Subcutaneous adipose tissue (tissue), 4 donors: ENCODE measurements around the gene HOXA6. TPM values are rescaled to one million over a fixed set of nuclear protein-coding genes. Genes with fewer than 3 reads are reported as not detected.

ENCODE experiments used
- total RNA-seq, 4 donors: library from RNA; depleted of rRNA; stranded (reverse); fragments of >200 nt; gene quantifications; one replicate each; pipeline ENCODE4 v1.1.0, GENCODE V29; 2016
- TF ChIP-seq, protein P1 (sequence below): fragments of 450-650 bp; IDR thresholded peaks from one replicate; pipeline ENCODE4 v1.5.1; 2016; ENCODE audit warnings: low read depth, mild to moderate bottlenecking, control low read depth, antibody characterized with exemption, moderate library complexity

The HOXA6 gene
- total RNA-seq, 4 donors from 2014 or later, result 1.3 to 5.3 (median 2.8) TPM

DNA sequence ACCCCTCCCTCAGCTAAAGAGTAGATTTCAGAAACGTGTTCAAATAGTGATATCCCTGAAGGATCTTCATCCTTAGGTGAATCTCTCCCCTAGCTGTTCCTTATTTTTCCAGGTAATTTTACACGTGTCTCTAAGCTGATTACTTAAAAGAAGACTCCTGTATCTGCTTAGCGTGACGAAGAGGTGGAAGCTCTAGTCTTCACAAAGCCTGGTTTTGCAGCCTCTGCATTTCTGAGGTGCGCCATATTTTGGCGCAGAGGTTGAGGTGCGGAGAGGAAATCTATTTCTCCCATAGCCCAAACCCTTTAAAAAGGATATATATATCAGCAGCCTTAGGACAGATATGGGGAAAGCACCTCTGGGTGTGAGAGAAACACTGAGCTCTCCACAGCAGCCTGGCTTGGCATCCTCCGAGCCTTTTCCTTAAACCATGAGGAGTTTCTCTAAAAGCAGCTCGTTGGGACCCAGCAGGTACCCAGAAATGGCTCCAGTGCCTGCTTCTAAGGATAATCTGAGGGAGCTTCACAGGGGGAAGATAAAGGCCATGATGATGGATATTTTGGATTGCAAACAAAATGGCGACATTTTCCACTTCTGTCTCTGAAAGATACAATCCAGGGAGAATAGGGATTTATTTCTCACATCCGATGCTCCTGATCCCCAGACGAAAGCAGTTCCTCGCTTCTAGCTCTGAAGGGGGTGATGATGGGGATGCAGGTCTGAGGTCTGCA lies 42.1 kb downstream of the HOXA6 start:
- TF ChIP-seq, protein P1, sequence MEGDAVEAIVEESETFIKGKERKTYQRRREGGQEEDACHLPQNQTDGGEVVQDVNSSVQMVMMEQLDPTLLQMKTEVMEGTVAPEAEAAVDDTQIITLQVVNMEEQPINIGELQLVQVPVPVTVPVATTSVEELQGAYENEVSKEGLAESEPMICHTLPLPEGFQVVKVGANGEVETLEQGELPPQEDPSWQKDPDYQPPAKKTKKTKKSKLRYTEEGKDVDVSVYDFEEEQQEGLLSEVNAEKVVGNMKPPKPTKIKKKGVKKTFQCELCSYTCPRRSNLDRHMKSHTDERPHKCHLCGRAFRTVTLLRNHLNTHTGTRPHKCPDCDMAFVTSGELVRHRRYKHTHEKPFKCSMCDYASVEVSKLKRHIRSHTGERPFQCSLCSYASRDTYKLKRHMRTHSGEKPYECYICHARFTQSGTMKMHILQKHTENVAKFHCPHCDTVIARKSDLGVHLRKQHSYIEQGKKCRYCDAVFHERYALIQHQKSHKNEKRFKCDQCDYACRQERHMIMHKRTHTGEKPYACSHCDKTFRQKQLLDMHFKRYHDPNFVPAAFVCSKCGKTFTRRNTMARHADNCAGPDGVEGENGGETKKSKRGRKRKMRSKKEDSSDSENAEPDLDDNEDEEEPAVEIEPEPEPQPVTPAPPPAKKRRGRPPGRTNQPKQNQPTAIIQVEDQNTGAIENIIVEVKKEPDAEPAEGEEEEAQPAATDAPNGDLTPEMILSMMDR, result no peak

DNA sequence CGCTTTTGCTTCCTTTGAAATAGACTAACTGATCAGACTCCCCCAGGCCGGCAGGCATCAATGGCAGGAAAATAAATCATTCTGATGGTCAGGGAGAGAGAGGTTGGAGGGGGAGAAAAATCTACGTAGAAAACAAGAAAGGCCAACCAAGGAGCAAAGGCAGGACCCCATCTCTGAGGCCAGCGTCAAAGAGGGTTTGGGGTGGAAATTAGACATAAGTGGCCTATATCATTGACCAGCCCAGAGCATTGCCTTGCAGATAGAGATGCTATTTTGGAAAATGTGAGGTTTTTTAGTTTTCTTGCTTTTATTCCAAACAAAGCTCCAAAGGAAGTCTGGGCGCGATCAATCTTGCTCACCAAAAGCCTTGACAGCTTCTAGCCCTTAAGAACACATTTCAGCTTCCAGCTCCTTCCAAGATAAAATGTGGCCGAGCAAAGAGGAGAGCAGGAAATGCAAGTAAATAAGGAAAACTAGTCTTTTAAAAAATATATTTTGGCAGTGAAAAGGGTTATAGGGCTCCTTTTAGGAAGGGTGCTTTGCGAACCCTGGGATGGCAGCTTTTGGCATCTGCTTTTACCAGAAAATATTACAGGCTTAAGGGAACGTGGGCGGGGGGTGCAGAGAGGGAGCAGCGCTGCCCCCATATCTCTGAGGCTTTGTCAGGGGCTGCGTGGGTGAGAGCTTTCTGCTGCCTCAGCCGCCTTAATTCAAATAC lies 43.1 kb downstream of the HOXA6 start:
- TF ChIP-seq, protein P1, result no peak

DNA sequence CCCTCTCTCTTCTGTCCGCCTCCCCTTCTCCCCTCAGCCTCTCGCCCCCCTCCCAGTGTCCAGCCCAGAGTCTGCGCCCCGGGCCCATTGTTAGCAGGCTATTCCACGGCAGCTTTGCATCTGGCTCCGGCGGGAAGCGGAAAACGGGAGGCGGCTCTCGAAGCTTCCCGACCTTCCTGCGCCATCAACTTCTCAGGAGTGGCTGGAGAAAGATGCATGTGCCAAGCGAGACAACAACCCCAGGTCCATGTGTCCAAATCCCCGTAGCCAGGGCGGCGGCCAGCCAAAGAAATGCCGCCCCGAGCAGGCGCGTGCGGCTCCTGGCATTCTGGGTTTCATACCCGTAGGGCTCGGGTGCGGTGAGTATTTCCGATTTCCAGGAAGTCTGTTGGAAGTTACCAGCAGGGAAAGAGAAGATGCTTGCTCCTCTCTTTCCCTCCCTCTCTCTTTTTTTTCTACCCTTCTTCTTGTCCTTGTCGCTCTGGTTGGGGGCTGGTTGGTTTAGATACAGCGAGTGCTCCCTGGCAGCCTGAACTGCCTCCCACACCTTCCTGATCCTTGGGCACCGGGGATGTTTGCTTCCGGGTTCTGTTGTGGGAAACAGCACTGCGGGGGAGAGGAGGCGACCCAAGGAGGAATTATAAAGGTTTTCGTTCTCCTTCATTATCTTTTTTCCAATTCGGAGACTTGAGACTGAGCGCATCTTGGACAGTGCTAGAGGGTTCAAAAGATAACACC lies 43.9 kb downstream of the HOXA6 start:
- TF ChIP-seq, protein P1, result no peak

DNA sequence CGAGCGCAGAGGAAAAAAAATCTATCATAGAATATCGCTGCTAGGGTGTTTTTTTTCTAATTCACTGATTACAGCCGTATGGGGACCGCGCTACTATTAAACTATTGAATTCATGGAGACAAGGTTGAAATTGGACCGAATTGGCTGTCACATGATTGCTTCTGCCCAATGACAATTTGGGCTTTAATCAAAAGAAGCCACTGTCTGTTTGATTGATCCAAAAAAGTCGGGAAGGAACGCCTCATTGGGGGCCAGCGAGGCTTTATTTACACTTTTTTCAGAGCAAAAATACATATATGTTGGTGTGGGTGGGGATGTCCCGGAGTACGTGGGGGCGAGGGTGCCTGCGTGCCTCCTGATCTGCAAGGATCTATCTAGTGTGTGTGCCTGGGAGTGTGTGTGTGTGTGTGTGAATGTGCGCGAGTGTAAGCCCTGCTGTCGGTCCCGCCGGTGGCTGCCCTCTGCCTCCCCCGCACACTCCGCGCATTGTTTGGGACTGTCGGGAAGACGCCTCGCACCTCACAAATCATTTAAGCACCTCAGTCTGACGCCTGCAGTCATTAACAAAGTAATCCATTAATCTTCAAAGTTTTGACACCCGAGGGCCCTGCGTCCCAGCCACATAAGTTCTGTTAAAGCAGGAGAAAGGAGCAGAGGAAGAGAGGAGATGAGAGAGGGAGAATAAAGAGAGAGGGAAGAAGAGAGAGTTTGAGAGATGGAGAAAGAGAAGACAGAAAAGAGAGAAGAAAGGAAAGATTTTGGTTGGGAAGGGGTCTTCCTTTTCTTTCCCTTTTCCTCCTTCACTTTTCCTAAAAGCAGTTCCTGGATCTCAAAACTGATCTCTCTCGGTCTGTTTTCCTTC lies 44.8 kb downstream of the HOXA6 start, which contains the start of gene HOXA2:
Gene HOXA2 (minus strand): TSS at position 103 of the 862 bp plus-strand sequence. CDS start 183 bp downstream, outside the sequence.
- TF ChIP-seq, protein P1, result no peak

DNA sequence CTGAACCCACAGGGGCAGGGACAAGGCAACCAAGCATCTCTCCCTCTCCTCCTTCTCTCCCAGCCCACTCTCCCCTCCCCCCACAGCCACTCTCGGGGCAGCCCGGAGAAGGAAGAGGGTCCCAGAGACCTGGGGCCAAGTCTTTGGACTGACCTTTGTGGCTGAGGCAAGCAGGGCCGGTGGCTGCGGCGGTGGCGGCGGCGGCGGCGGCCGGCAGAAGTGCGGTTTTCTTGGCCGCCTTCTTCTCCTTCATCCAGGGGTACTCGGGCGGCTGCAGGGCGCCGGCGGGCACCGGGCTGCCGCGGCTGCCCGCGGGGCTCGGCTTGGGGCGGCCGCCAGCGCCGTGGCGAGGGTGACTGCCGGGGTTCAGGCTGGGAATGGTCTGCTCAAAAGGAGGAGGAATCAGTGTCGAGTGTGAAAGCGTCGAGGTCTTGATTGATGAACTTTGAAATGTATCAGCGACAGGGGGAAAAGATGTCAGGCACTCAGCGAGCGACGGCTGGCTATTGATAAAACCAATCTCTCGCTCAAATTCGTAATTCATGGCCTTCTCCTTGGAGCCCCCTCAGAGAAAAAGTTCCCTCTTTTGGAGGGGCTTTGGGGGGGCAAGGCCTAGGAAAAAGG lies 45.5 kb downstream of the HOXA6 start:
- TF ChIP-seq, protein P1, result no peak

DNA sequence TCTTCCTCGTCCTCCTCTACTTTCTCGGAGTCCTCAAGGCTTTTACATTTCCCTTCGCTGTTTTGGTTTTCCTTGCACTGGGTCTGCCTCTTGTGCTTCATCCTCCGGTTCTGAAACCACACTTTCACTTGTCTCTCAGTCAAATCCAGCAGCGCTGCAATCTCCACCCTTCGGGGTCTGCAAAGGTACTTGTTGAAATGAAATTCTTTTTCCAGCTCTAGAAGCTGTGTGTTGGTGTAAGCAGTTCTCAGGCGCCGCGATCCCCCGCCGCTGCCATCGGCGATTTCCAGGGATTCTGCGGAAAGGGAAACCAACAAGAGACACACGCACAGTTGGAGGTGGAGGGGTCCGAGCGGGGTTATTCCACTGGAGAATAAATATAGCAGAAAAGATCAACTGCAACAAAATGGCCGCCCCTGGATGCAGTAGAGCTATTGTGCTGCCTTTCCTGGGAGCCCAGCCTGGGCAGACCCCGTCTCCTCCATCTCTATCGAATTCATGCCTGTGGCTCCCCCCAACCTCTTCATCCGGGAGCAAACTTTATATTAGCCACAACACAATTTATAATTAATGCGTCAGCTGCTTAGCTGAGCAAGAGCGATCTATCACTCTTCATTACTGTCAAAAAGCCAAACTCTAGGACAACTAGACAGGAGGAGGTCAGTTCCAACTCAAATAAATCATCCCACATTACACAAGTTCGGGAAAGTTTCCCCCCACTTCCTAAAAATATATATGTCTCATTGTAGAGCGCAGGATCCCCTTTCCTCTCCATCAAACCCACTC lies 46.2 kb downstream of the HOXA6 start:
- TF ChIP-seq, protein P1, result no peak
